ENCODE measurements around the gene TNP2.
A peak's percentile ranks its signal among the peaks of the same experiment; 100 is the strongest.

The TNP2 gene

DNA sequence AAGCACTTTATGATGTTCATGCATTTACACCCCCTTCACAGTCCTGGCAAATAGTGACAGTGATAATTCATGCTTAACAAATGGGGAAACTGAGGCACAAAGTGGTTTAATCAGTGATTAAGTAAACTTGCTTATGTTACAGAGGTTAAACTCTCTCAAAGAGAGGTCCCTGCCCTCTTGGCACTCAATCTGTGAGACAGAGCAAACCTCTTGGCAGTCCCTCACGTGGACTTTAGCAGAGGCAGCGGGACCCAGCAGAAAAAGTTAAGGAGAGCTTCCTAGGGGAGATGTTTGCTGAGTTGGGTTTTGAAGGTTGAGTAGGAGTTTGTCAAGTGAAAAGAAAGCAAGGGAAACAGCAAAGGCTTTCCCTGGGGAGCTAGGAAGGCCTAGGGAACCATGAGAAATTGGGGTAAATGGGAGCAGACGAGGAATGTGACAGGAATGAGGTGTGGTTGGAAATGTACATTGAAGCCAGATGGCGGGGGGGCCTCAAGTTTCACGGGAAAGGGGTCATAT is 23.8 kb downstream of the TNP2 start:
- Histone ChIP-seq H3K36me3 (ENCODE audit: insufficient read depth) (no peaks in the 10 kb centered on the region), H4K20me1 (ENCODE audit: insufficient read depth) (no peaks in the 10 kb centered on the region), H3K4me3 (IDR thresholded peaks at IDR 0.05; ENCODE audit: insufficient read depth, low read depth, low read length) (no peak overlapping the region), H3K27me3 (ENCODE audit: insufficient read depth, low read depth) (no peaks in the 10 kb centered on the region), H3K79me2 (ENCODE audit: insufficient read depth, low read depth) (no peaks in the 10 kb centered on the region), H3K4me1 (ENCODE audit: low read depth, poor library complexity, severe bottlenecking) (peaks cover 24% of the 10 kb centered on the region), H2AFZ (ENCODE audit: low read depth) (no peak overlapping the region), H3K4me2 (no peak overlapping the region; the same call in 1 of the 2 replicates), H3K27ac (no peak overlapping the region), H3K9ac (no peak overlapping the region)
- TF ChIP-seq, protein P1, sequence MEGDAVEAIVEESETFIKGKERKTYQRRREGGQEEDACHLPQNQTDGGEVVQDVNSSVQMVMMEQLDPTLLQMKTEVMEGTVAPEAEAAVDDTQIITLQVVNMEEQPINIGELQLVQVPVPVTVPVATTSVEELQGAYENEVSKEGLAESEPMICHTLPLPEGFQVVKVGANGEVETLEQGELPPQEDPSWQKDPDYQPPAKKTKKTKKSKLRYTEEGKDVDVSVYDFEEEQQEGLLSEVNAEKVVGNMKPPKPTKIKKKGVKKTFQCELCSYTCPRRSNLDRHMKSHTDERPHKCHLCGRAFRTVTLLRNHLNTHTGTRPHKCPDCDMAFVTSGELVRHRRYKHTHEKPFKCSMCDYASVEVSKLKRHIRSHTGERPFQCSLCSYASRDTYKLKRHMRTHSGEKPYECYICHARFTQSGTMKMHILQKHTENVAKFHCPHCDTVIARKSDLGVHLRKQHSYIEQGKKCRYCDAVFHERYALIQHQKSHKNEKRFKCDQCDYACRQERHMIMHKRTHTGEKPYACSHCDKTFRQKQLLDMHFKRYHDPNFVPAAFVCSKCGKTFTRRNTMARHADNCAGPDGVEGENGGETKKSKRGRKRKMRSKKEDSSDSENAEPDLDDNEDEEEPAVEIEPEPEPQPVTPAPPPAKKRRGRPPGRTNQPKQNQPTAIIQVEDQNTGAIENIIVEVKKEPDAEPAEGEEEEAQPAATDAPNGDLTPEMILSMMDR (conservative IDR thresholded peaks at IDR 0.05; ENCODE audit: low read depth, low read length) = no peak

DNA sequence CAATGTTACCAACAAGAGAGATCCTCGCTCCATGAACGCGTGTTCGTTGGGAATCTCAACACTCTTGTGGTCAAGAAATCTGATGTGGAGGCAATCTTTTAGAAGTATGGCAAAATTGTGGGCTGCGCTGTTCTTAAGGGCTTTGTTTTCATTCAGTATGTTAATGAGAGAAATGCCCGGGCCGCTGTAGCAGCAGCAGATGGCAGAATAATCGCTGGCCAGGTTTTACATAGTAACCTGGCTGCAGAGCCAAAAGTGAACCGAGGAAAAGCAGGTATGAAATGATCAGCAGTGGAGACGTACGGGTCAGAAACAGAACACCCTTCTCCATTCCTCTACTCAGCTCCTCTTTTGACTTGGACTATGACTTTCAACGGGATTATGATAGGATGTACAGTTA is 26.5 kb downstream of the TNP2 start:
- H3K27ac ChIP-seq = no peak overlapping the region
- no peak overlapping the region for H3K4me2 ChIP-seq
- no peak overlapping the region for H3K4me3 ChIP-seq (IDR thresholded peaks at IDR 0.05; ENCODE audit: insufficient read depth, low read depth, low read length)
- H3K36me3 ChIP-seq (ENCODE audit: insufficient read depth) = no peaks in the 10 kb centered on the region
- no peaks in the 10 kb centered on the region for H3K27me3 ChIP-seq (ENCODE audit: insufficient read depth, low read depth)
- H3K4me1 ChIP-seq (ENCODE audit: low read depth, poor library complexity, severe bottlenecking) = peaks cover 24% of the 10 kb centered on the region
- TF ChIP-seq, protein P1 (conservative IDR thresholded peaks at IDR 0.05; ENCODE audit: low read depth, low read length) = no peak
- H2AFZ ChIP-seq (ENCODE audit: low read depth) = no peak overlapping the region
- no peak overlapping the region for H3K9ac ChIP-seq
- no peaks in the 10 kb centered on the region for H3K79me2 ChIP-seq (ENCODE audit: insufficient read depth, low read depth)
- H4K20me1 ChIP-seq (ENCODE audit: insufficient read depth) = no peaks in the 10 kb centered on the region

DNA sequence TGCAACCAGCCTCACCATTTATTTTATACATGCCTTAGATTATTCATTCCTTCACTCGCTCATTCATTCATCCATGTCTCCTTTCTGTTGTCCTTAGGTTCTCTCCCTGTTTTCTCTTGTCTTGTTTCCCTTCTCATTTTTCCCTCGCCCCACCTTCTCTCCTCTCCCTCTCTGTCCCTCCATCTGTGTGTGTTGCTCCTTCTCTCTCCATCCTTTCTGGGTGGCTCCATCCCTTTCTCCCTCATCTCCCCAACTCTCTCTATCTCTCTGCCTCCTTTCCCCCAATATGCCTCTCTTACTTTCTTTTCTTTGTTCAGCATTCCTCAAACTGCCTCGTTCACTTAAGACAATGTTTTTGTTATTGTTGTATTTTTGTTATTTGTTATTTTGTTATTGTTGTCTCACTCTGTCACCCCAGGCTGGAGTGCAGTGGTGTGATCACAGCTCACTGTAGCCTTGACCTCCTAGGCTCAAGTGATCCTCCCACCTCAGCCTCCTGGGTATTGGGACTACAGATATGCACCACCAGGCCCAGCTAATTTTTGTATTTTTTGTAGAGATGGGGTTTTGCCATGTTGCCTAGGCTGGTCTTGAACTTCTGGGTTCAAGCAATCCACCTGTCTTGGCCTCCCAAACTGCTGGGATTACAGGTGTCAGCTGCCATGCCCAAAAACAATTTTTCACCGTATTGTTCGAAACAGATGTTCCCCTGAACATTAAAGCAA is 27.5 kb downstream of the TNP2 start:
- H3K9ac ChIP-seq = no peak overlapping the region
- H3K4me3 ChIP-seq (IDR thresholded peaks at IDR 0.05; ENCODE audit: insufficient read depth, low read depth, low read length) = no peak overlapping the region
- no peaks in the 10 kb centered on the region for H4K20me1 ChIP-seq (ENCODE audit: insufficient read depth)
- H3K27me3 ChIP-seq (ENCODE audit: insufficient read depth, low read depth) = no peaks in the 10 kb centered on the region
- H3K27ac ChIP-seq = no peak overlapping the region
- no peaks in the 10 kb centered on the region for H3K36me3 ChIP-seq (ENCODE audit: insufficient read depth)
- no peak overlapping the region for H3K4me2 ChIP-seq
- peaks cover 22% of the 10 kb centered on the region for H3K4me1 ChIP-seq (ENCODE audit: low read depth, poor library complexity, severe bottlenecking)
- TF ChIP-seq, protein P1 (conservative IDR thresholded peaks at IDR 0.05; ENCODE audit: low read depth, low read length) = no peak
- no peaks in the 10 kb centered on the region for H3K79me2 ChIP-seq (ENCODE audit: insufficient read depth, low read depth)
- no peak overlapping the region for H2AFZ ChIP-seq (ENCODE audit: low read depth)

DNA sequence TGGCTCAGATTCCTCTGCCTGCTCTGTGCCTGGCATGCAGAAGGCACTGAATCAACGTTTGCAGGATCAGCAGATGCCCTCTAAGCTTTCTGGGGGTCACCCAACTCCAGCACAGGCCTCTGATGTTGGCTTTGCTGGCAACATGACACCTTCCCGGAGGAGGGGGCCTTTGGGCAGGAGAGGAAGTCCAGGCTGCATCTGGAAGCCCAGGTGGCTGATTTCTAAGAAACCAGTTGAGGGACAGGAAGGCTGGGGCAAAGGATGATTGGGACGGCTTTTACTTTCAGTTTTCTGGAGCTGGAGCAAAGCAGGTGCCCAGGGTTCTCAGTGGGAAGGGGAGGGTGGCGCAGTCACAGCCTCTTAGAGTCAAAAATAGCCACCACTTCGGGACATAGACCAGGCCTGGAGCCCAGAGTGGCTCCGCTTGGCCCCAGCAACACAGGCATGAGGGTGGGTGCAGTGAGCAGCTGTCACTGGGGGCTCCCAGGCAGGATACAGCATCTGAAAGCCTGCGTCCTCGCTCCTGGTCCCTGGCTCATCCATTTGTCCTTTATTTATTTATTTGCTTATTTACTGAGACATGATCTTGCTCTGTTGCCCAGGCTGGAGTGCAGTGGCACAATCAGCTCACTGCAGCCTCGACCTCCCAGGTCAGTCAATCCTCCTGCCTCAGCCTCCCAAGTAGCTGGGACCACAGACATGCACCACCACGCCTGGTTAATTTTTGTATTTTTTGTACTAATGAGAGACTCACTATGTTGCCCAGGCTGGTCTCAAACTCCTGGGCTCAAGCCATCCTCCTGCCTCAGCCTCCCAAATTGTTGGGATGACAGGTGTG is 28.3 kb downstream of the TNP2 start:
- Histone ChIP-seq H2AFZ (ENCODE audit: low read depth) (peak overlapping the region; percentile 40; the same call in 1 of the 2 replicates), H3K27ac (no peak overlapping the region), H3K9ac (no peak overlapping the region), H3K79me2 (ENCODE audit: insufficient read depth, low read depth) (no peaks in the 10 kb centered on the region), H3K27me3 (ENCODE audit: insufficient read depth, low read depth) (no peaks in the 10 kb centered on the region), H3K4me2 (peak overlapping the region; percentile 6; the same call in 1 of the 2 replicates), H4K20me1 (ENCODE audit: insufficient read depth) (no peaks in the 10 kb centered on the region), H3K4me1 (ENCODE audit: low read depth, poor library complexity, severe bottlenecking) (peaks cover 14% of the 10 kb centered on the region), H3K36me3 (ENCODE audit: insufficient read depth) (no peaks in the 10 kb centered on the region), H3K4me3 (IDR thresholded peaks at IDR 0.05; ENCODE audit: insufficient read depth, low read depth, low read length) (no peak overlapping the region)
- TF ChIP-seq, protein P1 (conservative IDR thresholded peaks at IDR 0.05; ENCODE audit: low read depth, low read length) = no peak

All from KMS-11 (cell line).